ENCODE results near the gene TSPEAR. TPM values are rescaled to one million over a fixed set of nuclear protein-coding genes. Genes with fewer than 3 reads are reported as not detected.
"Not testable (repeated sequence)": the region's sequence is repeated elsewhere in the genome, so short reads cannot be mapped to it uniquely, and the experiment has no call there.

The TSPEAR gene
- total and polyA plus RNA-seq, 11 donors: 0.01 to 2.6 (median 0.71) TPM; not detected in 2

- Histone ChIP-seq H3K4me1 (no peaks in the 10 kb centered on the region), H3K4me3 (no peak overlapping the region), H3K27me3 (peaks cover 0 to 37% (median 13%) of the 10 kb centered on the region in 9 donors), H3K36me3 (no peaks in the 10 kb centered on the region), H3K27ac (no peak overlapping the region), H3K9me3 (peaks cover 0 to 10% (median 2%) of the 10 kb centered on the region in 12 donors)
- intact Hi-C loops (cut with DNase I): no loop called here
- ATAC-seq (no peak), DNase-seq (no peak)
- 62 to 81% (median 65%) methylated on average over 11 of the region's 11 CpGs for WGBS, 4 donors
- TF ChIP-seq, protein P1, sequence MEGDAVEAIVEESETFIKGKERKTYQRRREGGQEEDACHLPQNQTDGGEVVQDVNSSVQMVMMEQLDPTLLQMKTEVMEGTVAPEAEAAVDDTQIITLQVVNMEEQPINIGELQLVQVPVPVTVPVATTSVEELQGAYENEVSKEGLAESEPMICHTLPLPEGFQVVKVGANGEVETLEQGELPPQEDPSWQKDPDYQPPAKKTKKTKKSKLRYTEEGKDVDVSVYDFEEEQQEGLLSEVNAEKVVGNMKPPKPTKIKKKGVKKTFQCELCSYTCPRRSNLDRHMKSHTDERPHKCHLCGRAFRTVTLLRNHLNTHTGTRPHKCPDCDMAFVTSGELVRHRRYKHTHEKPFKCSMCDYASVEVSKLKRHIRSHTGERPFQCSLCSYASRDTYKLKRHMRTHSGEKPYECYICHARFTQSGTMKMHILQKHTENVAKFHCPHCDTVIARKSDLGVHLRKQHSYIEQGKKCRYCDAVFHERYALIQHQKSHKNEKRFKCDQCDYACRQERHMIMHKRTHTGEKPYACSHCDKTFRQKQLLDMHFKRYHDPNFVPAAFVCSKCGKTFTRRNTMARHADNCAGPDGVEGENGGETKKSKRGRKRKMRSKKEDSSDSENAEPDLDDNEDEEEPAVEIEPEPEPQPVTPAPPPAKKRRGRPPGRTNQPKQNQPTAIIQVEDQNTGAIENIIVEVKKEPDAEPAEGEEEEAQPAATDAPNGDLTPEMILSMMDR (IDR thresholded peaks at IDR 0.05): no peak
- no peak for TF ChIP-seq POLR2A (IDR thresholded peaks at IDR 0.05)
Observed at GRCh38 chr21:44687671-44688070, 23.7 kb downstream of the TSPEAR start.

DNA sequence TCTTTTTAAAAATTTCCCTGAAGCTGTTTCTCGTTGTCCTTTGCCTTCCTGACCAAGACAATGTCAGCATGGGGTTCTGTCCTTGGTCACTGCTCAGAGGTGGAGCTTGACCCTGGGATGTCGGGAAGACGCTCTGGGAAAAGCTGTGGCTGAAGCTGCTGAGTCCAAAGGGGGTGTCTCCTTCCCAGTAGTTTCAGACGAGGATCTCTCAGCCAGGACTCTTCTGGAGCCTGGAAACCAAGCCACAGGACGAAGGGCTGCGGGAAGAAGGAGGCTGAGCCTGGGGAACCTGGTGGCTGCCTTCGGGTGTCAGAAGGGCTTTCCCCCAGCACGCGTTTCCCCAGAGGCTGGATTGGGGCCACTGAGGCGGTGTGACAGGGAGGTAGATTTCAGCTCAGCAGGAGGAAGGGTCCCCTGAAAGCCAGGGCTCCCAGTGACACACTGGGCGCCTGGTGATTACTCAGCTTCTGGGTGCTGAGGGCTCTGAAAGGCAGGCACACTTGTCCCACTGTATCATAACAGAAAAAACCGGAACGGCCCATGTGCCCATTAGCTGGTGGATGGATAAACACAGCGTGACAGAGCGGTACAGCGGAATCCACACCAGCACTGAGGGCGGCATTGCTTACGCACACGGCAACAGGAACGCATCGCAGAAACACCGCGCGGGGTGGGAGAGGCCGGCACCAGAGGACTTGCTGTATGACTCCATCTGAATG is 24.4 kb downstream of the TSPEAR start:
- no peak for TF ChIP-seq POLR2A (IDR thresholded peaks at IDR 0.05)
- TF ChIP-seq, protein P1 (IDR thresholded peaks at IDR 0.05): no peak
- 69 to 76% (median 74%) methylated on average over 25 of the region's 25 CpGs for WGBS, 4 donors
- intact Hi-C loops (cut with DNase I): no loop called here
- Histone ChIP-seq H3K36me3 (no peaks in the 10 kb centered on the region), H3K4me3 (no peak overlapping the region), H3K27ac (no peak overlapping the region), H3K9me3 (peaks cover 0 to 4% (median 0%) of the 10 kb centered on the region in 12 donors), H3K4me1 (no peaks in the 10 kb centered on the region), H3K27me3 (peaks cover 0 to 42% (median 13%) of the 10 kb centered on the region in 9 donors)
- DNase-seq (peak in 1 of 5 donors; percentile 16), ATAC-seq (no peak)

- Histone ChIP-seq H3K36me3 (no peaks in the 10 kb centered on the region), H3K9me3 (no peaks in the 10 kb centered on the region), H3K4me1 (no peaks in the 10 kb centered on the region), H3K27ac (no peak overlapping the region), H3K4me3 (no peak overlapping the region), H3K27me3 (peaks cover 0 to 42% (median 13%) of the 10 kb centered on the region in 9 donors)
- WGBS, 4 donors: 29 to 61% (median 43%) methylated on average over 10 to 14 of the region's 14 CpGs
- ATAC-seq (no peak), DNase-seq (peak in 1 of 5 donors; percentile 10)
- no peak for TF ChIP-seq POLR2A (IDR thresholded peaks at IDR 0.05)
- TF ChIP-seq, protein P1 (IDR thresholded peaks at IDR 0.05): no peak
- intact Hi-C loops (cut with DNase I): no loop called here
Observed at GRCh38 chr21:44686000-44686781, 25.2 kb downstream of the TSPEAR start.

GRCh38 chr21:44685050-44685449 is 26.3 kb downstream of the TSPEAR start:
- intact Hi-C loops (cut with DNase I); DNase-seq; H3K9me3 ChIP-seq; H3K4me1 ChIP-seq; ATAC-seq; H3K27ac ChIP-seq; H3K36me3 ChIP-seq; H3K4me3 ChIP-seq: not testable (repeated sequence)
- H3K27me3 ChIP-seq: peaks cover 0 to 42% (median 13%) of the 10 kb centered on the region in 9 donors
- 68 to 85% (median 81%) methylated on average over 6 of the region's 6 CpGs for WGBS, 4 donors
